Activated CD8-positive, alpha-beta memory T cell treated with anti-CD3 and anti-CD28 coated beads, Interleukin-2, amount 50 U/mL, for 24 hours (primary cell): ENCODE measurements around the gene JAG1.
"Not testable (repeated sequence)": the region's sequence is repeated elsewhere in the genome, so short reads cannot be mapped to it uniquely, and the experiment has no call there.

Experiments used
- DNase-seq: peaks from one replicate; pipeline ENCODE4 v3.0.0-alpha.2; 2020; ENCODE audit errors: extremely low read depth

The JAG1 gene

DNA sequence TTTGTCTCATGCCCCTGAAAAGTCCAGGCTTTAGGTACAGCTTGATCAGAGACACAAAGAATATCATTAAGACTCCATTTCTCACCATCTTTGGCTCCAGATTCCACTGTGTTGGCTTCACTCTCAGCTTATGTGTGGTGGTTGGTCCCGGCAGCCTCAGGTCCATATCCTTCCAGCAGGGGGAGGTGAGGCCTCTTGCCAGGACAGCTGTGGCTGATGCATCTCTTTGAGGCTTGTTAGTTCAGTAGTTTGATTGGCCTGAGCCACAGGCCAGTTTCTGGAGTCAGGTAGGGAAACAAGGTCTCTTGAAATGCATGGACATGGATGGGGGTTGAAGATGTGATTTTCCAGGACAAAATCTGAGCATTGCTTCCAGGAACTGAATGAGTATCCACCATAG is 62.4 kb downstream of the JAG1 start:
- no peak for DNase-seq

DNA sequence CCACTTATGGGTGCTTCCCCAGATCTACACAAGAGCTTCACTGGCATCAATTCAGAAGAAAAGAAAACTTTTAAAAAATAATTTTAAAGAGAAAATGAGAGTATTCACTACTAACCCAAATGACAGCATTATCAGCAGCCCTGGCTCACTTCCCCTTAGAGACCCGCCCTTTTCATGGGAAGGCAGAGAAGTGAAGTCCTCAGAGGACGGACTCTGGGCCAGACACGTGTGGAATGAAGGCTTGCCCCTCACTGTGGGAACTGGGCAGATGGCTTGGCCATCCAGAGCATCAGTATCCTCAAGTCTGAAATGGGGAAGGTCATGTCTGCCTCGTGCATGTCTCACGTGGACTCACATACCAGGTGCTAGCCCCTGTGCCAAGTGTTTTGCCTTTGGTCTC is 63.5 kb downstream of the JAG1 start:
- no peak for DNase-seq

DNA sequence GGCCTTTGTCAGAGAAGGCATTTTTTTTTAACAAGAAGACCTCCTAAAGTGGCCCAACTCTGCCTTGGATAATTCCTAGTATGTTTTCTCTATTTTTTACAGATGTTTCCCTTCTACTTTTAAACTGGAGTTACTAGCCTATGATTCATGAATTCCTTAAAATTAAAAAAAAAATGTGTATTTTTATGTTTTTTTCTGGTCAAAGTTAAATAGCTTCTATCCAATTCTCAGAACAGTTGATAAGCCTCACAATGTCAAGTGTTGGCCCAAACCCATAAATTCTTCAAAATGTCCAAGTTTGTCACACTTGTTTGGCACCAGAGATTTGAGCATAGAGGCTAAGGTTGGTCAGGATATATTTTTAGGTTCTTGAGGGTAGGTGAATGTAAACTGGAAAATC is 64.0 kb downstream of the JAG1 start:
- DNase-seq: no peak

DNA sequence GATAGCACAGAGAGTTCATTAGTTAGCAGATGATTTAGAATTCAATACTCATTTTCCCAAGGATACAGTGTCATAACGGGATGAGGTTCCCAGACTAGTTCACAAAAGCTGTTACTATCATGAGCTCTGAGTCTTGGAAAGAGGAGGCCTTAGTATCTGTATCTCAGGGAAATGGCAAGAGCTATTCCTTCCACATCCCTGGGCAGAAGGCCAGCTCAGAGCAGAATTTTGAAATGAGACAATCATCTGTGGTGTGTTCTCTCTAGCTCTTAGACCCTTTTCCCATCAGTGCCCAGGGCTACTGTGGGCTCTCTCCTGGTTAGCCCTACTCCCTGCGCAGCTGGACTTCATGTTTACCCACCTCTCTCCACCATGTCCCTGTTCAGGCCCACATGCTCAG is 64.5 kb downstream of the JAG1 start:
- no peak for DNase-seq

DNA sequence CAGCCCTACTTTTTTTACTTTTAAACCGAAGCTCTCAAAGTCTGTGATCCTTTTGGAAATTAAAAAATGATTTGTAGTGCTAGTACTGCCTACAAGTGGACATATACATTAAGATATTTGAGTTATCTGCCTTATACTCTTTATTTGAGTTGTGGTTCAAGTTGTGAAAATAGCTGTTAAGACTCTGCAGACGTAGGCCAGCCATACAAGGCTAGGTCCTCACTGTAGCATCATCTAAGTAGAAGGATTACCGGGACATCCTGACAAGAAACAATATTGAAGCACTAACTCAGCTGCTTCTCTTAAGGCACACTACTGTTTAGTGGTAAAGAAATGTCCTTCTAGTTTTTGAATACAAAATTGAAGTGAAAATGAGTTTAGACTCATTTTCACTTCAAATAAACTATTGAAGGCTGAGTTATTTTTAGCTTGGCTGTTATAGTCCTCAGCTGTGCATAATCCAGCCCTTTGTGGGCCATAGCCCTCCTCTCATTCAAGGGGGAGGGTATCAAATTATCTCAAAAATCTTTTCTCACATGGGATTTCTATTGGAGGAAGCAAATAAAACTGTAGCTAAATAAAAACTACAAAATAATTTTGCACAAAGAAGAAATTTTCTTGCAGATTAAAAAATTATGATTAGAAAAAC is 68.1 kb downstream of the JAG1 start:
- no peak for DNase-seq

DNA sequence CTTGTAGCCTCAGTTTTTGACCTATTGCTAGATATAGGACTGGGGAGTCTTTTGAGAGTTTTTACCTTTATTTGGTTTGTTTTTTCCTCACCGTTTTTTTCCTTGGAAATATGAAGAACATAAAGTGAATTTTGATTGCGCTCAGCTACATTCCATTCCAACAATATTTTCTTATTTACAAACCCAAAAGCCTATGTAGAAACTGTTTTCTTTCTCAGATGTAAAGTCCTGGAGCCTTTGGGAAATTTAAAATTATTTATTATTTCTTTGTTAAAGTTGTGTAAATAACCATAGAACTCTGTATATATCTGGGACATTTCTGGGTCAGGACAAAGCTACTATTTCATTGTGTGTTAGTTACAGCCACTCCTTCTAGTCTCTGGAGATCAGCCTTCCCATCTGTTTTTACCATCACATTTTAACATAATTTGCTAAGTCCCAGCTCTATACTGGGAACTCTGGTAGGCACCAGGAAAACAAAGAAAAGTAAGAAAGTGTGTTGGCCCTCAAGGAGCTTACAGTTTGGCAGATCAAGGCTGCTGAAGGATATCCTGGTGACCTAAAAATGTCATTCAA is 68.8 kb downstream of the JAG1 start:
- no peak for DNase-seq

DNA sequence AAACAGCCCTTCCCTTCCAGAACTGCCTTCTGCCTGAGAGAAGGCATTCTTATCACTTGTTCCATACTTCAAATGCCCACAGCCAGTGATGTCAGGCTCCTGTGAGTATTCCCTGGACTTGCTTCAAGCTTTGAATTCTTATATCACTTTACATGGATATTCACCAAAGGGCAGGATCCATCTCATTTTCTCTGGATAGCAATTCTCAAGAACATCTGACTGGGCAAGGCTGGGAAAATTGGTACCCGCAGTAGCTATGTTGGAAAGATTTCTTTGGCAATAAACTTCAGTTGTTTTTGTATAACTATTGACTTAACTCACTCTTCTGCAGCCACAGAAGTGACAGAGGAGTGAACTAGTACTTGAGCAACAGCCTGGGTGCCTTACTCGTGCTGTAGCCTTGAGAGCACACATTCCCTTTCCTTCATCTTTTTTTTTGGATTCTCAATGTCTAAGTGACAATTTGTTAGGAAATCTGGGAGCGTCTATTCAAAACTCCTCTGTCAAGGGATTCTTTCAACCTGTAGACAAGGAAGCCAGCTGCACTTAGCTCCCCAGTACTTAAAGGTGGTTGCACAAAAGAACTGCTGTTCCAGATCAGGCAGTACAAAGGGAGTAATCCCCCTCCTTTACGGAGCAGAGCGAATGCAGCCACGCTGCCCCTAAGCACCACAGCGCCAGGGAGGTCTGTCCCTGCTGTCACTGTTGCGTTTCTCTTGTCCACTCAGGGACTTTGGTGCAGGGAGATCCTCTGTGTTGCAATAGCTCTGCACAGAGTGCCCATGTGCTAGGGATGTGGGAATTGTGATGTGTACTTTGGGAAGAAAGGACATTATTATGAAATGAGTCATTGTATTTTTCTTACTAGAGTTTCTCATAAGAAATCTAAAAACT is 69.6 kb downstream of the JAG1 start:
- no peak for DNase-seq

DNA sequence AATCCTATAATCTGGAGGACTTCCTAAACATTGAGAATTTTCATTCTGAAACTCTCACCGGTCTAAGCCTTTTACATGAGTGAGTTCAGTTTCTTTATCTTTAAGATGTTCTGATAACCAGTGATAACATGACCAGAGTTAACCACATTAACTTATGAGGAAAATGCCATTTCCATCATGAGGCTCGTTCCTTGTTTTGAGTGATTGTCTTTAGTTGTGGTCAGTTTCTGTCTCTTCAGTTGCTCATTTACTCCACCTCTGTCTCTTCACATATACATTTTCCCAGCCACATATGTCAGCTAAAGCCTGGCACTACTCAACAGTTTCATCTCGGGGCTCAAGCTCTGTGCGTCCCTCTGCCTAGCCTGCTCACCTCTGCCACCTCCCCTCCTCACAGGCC is 70.4 kb downstream of the JAG1 start:
- DNase-seq: no peak

DNA sequence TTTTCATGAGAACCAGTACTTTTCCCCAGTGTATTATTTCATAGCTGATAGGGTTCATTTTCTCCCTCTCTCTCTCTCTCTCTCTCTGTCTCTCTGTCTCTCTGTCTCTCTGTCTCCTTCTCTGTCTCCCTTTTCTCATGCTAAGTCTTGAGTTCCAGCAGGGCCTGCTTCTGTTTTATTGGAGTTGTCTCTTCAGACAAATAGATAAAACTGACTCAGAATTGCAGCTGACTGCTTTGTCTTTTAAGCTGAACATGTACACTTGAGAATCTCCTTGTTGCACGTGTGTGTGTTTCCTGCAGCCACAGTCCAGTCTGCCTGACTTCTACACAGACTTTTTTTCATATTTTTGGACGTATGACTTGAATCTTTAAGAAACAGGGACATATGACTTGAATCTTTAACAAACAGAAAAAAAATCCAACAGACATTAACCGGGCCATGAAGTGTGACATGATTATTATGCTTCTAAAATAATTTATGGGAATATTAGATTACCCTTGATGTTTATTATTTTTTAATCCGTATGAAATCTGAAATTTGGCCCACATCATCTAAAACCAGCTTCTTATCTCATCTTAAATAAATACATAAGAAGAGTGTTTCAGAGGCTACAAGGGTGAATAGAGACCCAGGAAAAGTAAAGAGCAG is 71.5 kb downstream of the JAG1 start:
- no peak for DNase-seq

DNA sequence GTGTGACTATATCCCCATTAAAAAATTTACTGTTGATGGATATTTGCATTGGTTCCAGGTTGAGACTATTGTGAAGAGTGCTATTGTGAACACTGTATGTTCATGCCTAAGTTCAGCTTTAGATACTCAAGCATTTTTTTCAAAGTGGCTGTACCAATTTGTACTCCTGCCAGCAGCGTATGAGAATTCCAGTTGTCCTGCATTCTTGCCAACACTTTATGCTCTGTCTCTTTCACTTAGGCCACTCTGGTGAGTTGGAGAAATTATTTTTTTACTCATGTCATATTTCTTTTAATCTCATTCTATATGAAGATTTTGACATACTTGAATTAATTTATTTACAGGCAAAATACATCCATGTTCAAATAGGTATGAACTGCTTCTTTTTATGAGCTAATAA is 76.2 kb downstream of the JAG1 start:
- DNase-seq: no peak

DNA sequence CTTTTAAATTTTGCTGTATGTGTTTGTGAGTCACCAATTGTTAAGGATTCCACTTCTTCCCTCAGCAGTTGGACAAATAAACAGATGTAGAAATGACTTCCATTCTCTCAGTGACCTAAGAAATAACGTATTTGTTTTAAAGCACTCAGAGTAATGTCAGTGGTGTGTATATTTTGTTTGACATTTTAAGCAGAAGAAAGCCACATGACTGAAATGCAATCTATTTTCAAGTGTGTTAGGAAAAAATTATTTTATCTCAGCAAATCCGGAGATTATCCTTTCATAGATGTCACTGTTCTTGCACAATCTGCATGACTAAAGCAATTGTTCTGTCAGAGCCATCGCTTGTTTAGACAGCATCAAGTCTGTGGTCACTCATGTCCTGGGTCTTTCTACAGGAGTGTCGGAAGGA is 77.1 kb downstream of the JAG1 start:
- DNase-seq: no peak

DNA sequence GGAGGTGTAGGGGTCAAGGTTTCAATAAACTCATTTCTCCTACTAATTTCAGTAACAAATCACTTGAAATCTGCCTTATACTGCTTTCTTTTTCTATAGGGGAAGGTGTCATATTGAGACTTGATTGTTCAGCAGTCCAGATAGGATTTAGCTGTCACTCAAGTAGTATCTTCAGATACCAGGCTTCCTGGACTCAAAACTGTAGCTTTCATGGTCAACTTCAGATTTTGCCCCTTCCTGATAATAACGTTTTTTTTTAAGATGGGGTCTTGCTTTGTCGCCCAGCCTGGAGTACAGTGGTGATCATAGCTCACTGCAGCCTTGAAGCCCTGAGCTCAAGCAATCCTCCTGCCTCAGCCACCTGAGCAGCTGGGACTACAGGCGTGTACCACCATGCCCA is 77.8 kb downstream of the JAG1 start:
- DNase-seq: no peak

DNA sequence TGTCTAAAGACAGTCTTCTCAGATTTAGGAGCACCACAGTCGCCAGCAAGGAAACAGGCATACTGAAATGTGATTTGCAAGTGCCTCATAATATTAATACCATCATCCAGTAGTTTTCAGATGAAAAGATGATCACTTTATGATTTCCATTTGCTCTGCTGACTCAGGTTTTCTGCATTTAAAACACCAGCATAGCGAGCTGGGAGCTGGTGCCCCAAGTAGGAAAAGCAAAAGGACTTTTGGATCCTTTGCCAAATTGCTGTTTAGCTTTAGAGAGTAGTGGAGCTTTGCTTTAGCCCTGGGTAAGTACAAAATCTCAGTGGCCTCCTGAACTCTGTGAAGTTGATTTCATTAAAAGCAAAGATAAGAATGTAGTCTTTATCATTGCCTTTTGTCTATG is 78.5 kb downstream of the JAG1 start:
- DNase-seq: no peak

DNA sequence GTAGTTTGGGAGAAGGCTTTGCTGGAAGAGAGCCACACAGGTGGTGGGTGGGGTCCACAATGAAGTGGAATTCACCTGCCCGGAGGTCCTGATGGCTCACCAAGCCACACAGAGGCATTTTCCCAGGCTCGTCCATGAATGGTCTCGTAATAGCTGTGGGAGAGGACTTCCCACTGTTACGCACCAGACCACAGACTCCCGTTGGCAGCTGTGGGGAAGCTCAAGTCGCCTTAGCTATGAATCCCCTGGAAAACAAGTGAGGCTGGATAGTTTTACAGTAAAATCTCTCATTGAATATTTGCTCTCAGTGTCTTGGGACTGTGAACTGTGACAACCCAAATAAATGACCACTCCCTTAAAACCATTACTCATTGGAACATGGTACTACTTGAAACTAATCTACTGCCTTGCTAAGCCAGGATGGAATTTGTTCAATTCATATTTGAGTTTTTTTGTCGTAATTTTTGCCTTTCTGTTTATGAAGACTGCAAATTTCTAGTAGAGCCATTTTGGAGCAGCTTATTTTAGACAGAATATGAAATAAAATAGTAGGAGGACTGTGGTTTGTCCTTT is 79.4 kb downstream of the JAG1 start:
- DNase-seq: no peak

DNA sequence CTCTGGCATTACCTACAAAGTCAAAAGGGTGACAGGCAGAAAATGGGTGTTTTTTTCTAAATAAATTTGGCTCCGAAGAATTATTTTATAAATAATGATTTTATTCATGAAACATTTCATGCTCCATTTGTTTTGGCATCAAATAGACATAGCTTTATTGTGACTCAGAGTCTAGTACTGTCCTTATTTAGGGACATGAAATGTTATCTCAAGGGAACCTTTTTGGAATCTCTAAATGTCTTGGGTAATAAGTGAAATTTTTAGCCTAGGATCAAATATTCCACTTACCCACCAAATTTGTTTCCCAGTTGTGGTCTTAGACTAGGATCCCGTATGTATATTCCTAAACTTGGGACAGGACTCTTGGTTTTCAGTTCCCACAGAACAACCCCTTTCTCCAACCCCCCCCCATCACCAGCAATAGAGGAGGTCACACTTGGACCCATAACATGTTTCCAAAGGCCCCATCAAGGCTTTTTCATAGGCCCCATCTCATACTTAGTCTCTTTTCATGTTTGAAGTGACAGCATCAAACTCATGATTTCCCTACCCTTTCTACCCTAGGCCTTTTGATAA is 81.8 kb downstream of the JAG1 start:
- no peak for DNase-seq

DNA sequence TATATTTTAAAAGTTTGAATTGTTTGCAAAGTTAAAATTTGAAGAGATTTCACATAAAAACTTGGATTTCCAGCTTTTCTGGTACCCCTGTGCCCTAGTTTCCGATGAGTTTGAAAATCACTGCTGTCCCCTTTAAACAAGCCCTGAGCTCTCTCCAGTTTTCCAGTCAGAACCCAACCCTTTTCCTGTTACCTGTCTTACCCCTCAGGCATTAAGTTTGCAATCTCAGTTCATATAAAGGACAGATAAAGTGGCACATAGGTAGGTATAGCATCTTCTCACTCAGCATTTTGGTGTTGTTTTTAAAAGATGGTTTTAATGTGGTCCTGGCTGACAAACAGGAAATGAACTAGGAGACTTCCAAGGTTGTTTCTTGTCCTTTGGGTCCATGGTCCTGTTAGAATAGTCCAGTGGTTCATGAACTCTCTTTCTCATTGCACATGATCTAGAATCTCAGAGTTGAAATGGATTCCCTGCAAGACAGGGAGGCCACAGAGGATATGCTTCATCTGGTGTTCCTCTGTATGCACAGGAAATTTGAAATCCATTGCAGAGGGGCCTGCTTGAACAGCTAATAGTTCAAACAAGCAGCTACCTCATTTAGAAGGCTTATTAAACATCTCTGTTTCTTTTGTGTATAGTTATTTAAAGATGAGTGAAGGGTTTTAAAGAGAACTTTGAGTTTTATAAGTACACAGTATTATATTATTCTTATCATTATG is 82.7 kb downstream of the JAG1 start:
- no peak for DNase-seq

DNA sequence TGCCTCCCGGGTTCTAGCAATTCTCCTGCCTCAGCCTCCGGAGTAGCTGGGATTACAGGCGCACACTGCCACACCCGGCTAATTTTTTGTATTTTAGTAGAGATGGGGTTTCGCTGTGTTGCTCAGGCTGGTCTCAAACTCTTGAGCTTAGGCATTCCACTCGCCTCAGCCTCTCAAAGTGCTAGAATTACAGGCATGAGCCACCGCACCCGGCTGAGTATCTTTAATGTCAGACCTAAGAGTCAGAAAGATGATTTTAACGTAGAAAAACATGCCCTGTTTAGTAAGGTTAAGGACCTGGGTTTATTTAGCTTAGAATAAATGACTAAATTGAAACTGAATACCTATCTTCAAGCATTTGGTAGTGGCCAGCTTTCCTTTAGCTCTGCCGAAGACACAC is 83.4 kb downstream of the JAG1 start:
- DNase-seq: not testable (repeated sequence)
